ENCODE data around the gene DDC.

DNA sequence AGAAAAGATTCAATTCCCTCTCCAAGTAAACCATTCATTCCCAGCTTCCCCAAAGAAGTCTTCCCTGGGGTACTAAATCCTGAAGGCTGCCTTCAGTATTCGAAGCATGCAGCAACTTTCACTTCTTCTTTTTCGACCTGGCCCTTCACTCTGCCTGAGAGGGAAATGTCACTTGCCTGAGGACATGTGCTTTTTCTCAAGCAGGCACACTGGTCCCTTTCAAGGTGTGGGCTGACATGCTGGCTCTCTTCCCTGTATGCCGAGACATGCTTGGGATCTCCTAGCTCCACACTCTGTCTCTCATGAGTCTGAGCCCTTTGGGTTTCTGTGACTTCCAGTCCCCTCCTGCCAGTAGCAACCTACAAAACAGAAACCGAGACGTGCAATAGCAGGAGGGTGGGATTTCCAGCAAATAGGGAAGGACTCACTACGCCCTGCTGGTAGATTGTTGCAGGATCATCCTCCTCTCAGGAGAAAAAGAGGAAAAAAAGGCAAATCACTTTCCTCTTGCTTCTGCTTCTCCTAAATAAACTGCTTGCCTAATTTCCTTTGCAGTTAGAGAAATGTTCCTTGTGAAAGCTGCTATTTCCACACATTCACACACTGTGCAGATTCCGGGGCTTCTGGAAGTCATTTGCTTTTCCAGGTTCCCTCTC is 148.6 kb downstream of the DDC start:
- TF ChIP-seq CTCF (conservative IDR thresholded peaks at IDR 0.05; ENCODE audit: low read length) (no peak), EZH2phosphoT487 (IDR thresholded peaks at IDR 0.05; ENCODE audit: borderline replicate concordance) (no peak)

Data from Loucy (cell line).